Naive thymus-derived CD4-positive, alpha-beta T cell (primary cell): ENCODE data around the gene CERS6. TPM values are rescaled to one million over a fixed set of nuclear protein-coding genes. Genes with fewer than 3 reads are reported as not detected.
"Not testable (repeated sequence)": the region's sequence is repeated elsewhere in the genome, so short reads cannot be mapped to it uniquely, and the experiment has no call there.

ENCODE experiments used
- ATAC-seq: fragments of 150-1000 bp; cut with Tn5 transposase; 2 replicates; pipeline ENCODE4 v1.10.0; 2021; ENCODE audit warnings: mild to moderate bottlenecking, moderate library complexity
- CTCF ChIA-PET: fragments of 350-600 bp; sonication (Branson Sonifier 250); formaldehyde crosslinking; loops from one replicate; lab custom pipeline; 2021; ENCODE audit warnings: antibody characterized with exemption; lab: Charles Lee
- POLR2A ChIA-PET: fragments of 350-600 bp; sonication (Branson Sonifier 250); formaldehyde crosslinking; loops from one replicate; lab custom pipeline; 2021; ENCODE audit warnings: antibody characterized with exemption, inconsistent platforms; lab: Charles Lee
- DNase-seq, 9 donors: peaks; one replicate each; pipeline versions ENCODE4 v3.0.0 to v3.0.0-alpha.2; 2020 to 2022; ENCODE audit warnings: mixed read lengths in 1 of 9
- H3K27ac ChIP-seq: one replicate; pipeline ENCODE4 v1.7.0; 2013; ENCODE audit warnings: mild to moderate bottlenecking, low read depth, low read length, moderate library complexity
- H3K27me3 ChIP-seq, 2 donors: one replicate each; pipeline ENCODE4 v1.7.0; 2013; ENCODE audit warnings: low read length in 2 of 2, mild to moderate bottlenecking in 2 of 2, moderate library complexity in 2 of 2; ENCODE audit not compliant: control insufficient read depth in 2 of 2, insufficient read depth in 2 of 2
- H3K36me3 ChIP-seq, 3 experiments: 1 replicate in 2 of 3; 2 replicates in 1 of 3; pipeline ENCODE4 v1.7.0; 2013; ENCODE audit warnings: low read length in 3 of 3, mild to moderate bottlenecking in 3 of 3, moderate library complexity in 1 of 3; ENCODE audit not compliant: insufficient read depth in 3 of 3, control insufficient read depth in 2 of 3
- H3K4me1 ChIP-seq, 2 donors: one replicate each; pipeline ENCODE4 v1.7.0; 2013; ENCODE audit warnings: low read length in 2 of 2, mild to moderate bottlenecking in 2 of 2, moderate library complexity in 1 of 2; ENCODE audit not compliant: control insufficient read depth in 2 of 2, insufficient read depth in 2 of 2
- H3K4me3 ChIP-seq: 2 replicates; pipeline ENCODE4 v1.7.0; 2013; ENCODE audit warnings: mild to moderate bottlenecking, low read length
- H3K9me3 ChIP-seq, 3 experiments: 1 replicate in 2 of 3; 2 replicates in 1 of 3; pipeline ENCODE4 v1.7.0; 2013; ENCODE audit warnings: low read length in 3 of 3; ENCODE audit not compliant: control insufficient read depth in 2 of 3
- H3K27ac Mint-ChIP-seq, 9 donors: one replicate each; pipeline ENCODE4 v1.8.0; 2020 to 2022; ENCODE audit warnings: mixed read lengths in 9 of 9, mild to moderate bottlenecking in 8 of 9, moderate library complexity in 5 of 9, inconsistent platforms in 2 of 9
- H3K27me3 Mint-ChIP-seq, 5 donors: one replicate each; pipeline ENCODE4 v1.8.0; 2021 to 2022; ENCODE audit warnings: mixed read lengths in 5 of 5, mild to moderate bottlenecking in 1 of 5
- H3K36me3 Mint-ChIP-seq, 5 donors: one replicate each; pipeline ENCODE4 v1.8.0; 2020 to 2022; ENCODE audit warnings: mixed read lengths in 5 of 5, mild to moderate bottlenecking in 3 of 5, inconsistent platforms in 1 of 5
- H3K4me1 Mint-ChIP-seq, 7 donors: one replicate each; pipeline ENCODE4 v1.8.0; 2020 to 2022; ENCODE audit warnings: mixed read lengths in 7 of 7, mild to moderate bottlenecking in 3 of 7, inconsistent platforms in 1 of 7
- H3K4me3 Mint-ChIP-seq, 10 donors: one replicate each; pipeline ENCODE4 v1.8.0; 2020 to 2022; ENCODE audit warnings: mild to moderate bottlenecking in 10 of 10, mixed read lengths in 10 of 10, moderate library complexity in 6 of 10, inconsistent platforms in 2 of 10
- H3K9me3 Mint-ChIP-seq, 11 donors: one replicate each; pipeline ENCODE4 v1.8.0; 2020 to 2022; ENCODE audit warnings: mixed read lengths in 11 of 11, mild to moderate bottlenecking in 4 of 11, inconsistent platforms in 1 of 11, moderate library complexity in 1 of 11
- intact Hi-C, 2 donors: fragments of 100-400 bp; cut with micrococcal nuclease; formaldehyde crosslinking; loops; one replicate each; pipeline ENCODE4 v1.15.1; 2023
- polyA plus RNA-seq, 2 donors: library from polyadenylated mRNA; unstranded; fragments of 300-500 nt; fragmentation: Illumina TruSeq; gene quantifications; one replicate each; pipeline ENCODE4 v1.2.3, GENCODE V29; 2021
- total RNA-seq, 6 experiments: library from RNA in 5 of 6; stranded (reverse) in 5 of 6; gene quantifications; 1 replicate in 5 of 6; 2 replicates in 1 of 6; pipeline ENCODE4 v1.2.3 and lab custom pipeline; 2021 to 2026

CERS6 gene
- total and polyA plus RNA-seq, 7 experiments from 2014 or later: 9.1 to 28.4 (median 19.7) TPM

- CTCF ChIA-PET, intact Hi-C loops, H3K4me3 ChIP-seq, H3K4me3 Mint-ChIP-seq, H3K9me3 Mint-ChIP-seq, ATAC-seq, H3K9me3 ChIP-seq, H3K36me3 ChIP-seq, DNase-seq, H3K27ac ChIP-seq, H3K27me3 Mint-ChIP-seq, H3K4me1 ChIP-seq, H3K27ac Mint-ChIP-seq, POLR2A ChIA-PET, H3K27me3 ChIP-seq: not testable (repeated sequence)
- peaks cover 0 to 22% (median 8%) of the 10 kb centered on the region in 7 donors for H3K4me1 Mint-ChIP-seq
- H3K36me3 Mint-ChIP-seq: peaks cover 0 to 30% (median 10%) of the 10 kb centered on the region in 5 donors
Observed at GRCh38 chr2:168657378-168657777, 201.3 kb downstream of the CERS6 start.

DNA sequence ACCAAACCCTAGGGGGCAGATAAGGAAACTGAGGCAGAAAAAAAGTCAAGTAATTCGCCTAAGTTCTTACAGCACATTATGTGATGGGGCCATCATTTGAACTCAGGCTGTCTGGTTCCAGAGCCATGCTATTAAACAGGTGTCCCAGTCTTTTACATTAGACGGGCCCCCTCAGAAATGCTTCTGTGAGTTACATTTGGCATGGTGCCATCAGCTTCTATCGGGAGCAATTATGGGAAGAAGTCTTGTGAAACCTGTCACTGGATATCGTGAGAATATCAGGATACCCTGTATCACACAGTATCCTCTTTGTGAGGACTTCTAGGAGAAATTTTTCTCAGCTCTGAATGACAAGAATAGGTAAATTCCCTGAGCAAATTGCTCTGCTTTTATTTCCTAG is 202.6 kb downstream of the CERS6 start:
- Mint-ChIP-seq H3K36me3 (peaks cover 0 to 27% (median 11%) of the 10 kb centered on the region in 5 donors), H3K27me3 (no peaks in the 10 kb centered on the region), H3K4me1 (peaks cover 0 to 18% (median 7%) of the 10 kb centered on the region in 7 donors), H3K4me3 (no peak overlapping the region), H3K9me3 (no peaks in the 10 kb centered on the region), H3K27ac (no peak overlapping the region)
- Histone ChIP-seq H3K9me3 (no peaks in the 10 kb centered on the region), H3K36me3 (peaks cover 0 to 5% (median 0%) of the 10 kb centered on the region in 3 experiments), H3K27me3 (no peaks in the 10 kb centered on the region), H3K27ac (no peak overlapping the region), H3K4me3 (no peak overlapping the region), H3K4me1 (no peaks in the 10 kb centered on the region)
- ATAC-seq: no peak
- ChIA-PET POLR2A (no interaction called here), CTCF (no interaction called here)
- intact Hi-C loops: no loop called here
- no peak for DNase-seq

GRCh38 chr2:168660870-168661862 is 205.1 kb downstream of the CERS6 start:
- Histone ChIP-seq H3K27ac (no peak overlapping the region), H3K36me3 (no peaks in the 10 kb centered on the region), H3K27me3 (no peaks in the 10 kb centered on the region), H3K4me1 (peaks cover 0 to 2% of the 10 kb centered on the region in 2 donors), H3K9me3 (no peaks in the 10 kb centered on the region), H3K4me3 (no peak overlapping the region)
- Mint-ChIP-seq H3K36me3 (peaks cover 2 to 29% (median 6%) of the 10 kb centered on the region in 5 donors), H3K9me3 (no peaks in the 10 kb centered on the region), H3K4me1 (peaks cover 4 to 41% (median 26%) of the 10 kb centered on the region in 7 donors), H3K27ac (peak overlapping the region in 1 of 9 donors; percentile 14), H3K27me3 (no peaks in the 10 kb centered on the region), H3K4me3 (no peak overlapping the region)
- POLR2A ChIA-PET: no interaction called here
- DNase-seq: no peak
- ATAC-seq: no peak
- CTCF ChIA-PET: interaction anchor here (0.6 to 1.5 kb wide), 2 partner anchors 9 to 45 kb away, joined by 3 to 4 read pairs; no protein-coding TSS in a partner anchor
- intact Hi-C loops: no loop called here

DNA sequence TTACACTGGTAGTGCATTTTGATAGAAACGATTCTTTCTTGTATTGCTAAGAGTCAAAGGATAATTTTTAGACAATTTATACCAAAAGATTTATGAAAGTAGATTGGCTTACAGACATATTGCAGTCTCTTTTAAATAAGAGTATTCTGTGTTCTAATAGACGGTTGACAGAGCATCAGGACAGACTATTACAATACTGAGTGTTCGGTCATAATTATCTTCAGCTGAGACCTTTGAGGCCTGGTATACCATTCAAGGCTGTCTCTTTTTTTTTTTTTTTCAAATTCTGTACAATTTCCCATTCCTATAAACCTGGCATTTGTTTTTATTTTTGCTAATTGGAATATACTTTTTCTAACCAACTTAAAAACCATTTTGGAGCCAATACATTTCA is 205.8 kb downstream of the CERS6 start:
- H3K9me3 ChIP-seq: no peaks in the 10 kb centered on the region
- H3K4me3 Mint-ChIP-seq: no peak overlapping the region
- H3K27me3 ChIP-seq: no peaks in the 10 kb centered on the region
- H3K27ac Mint-ChIP-seq: peak overlapping the region in 1 of 9 donors; percentile 14
- peaks cover 4 to 47% (median 33%) of the 10 kb centered on the region in 7 donors for H3K4me1 Mint-ChIP-seq
- CTCF ChIA-PET: interaction anchor here (1.0 to 1.5 kb wide), 2 partner anchors 20 to 44 kb away, joined by 3 to 4 read pairs; no protein-coding TSS in a partner anchor
- no peak overlapping the region for H3K27ac ChIP-seq
- H3K27me3 Mint-ChIP-seq: no peaks in the 10 kb centered on the region
- H3K36me3 ChIP-seq: no peaks in the 10 kb centered on the region
- POLR2A ChIA-PET: no interaction called here
- H3K4me1 ChIP-seq: peaks cover 0 to 2% of the 10 kb centered on the region in 2 donors
- H3K9me3 Mint-ChIP-seq: no peaks in the 10 kb centered on the region
- ATAC-seq (no peak), DNase-seq (no peak)
- intact Hi-C loops: no loop called here
- no peak overlapping the region for H3K4me3 ChIP-seq
- H3K36me3 Mint-ChIP-seq: peaks cover 0 to 27% (median 6%) of the 10 kb centered on the region in 5 donors

DNA sequence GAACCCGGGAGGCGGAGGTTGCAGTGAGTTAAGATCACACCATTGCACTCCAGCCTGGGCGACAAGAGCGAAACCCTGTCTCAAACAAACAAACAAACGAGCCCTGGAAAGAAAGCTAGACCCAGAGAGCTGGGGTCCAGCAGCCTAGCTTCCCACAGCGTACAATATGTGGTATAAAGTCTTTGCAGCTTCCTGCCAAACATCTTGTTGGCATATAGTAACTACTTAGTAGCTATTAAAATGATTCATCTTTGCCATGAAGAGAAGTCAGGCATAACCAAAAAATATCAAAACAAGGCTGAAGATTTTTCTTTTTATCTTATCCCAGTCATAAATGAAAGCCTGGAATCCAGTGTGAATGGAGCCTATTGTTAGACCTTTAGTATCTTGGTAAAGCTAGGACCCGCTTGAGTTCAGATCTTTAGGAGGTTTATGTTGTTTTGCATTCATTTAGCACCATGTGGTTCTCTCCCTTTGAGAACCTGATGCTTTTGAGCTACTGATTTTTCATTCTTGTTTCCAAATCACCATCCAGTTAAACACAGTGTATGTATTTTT is 206.7 kb downstream of the CERS6 start:
- POLR2A ChIA-PET: interaction anchor here (0.5 to 0.7 kb wide), 3 partner anchors 24 to 174 kb away, joined by 3 to 5 read pairs (median 4); no protein-coding TSS in a partner anchor

GRCh38 chr2:168663993-168664392 is 207.9 kb downstream of the CERS6 start:
- peak overlapping the region in 1 of 10 donors; percentile 30 for H3K4me3 Mint-ChIP-seq
- DNase-seq: no peak
- H3K36me3 ChIP-seq: no peaks in the 10 kb centered on the region
- H3K9me3 Mint-ChIP-seq: no peaks in the 10 kb centered on the region
- no peaks in the 10 kb centered on the region for H3K9me3 ChIP-seq
- H3K4me1 ChIP-seq: peaks cover 0 to 2% of the 10 kb centered on the region in 2 donors
- ChIA-PET POLR2A (no interaction called here), CTCF (no interaction called here)
- no peaks in the 10 kb centered on the region for H3K27me3 ChIP-seq
- H3K36me3 Mint-ChIP-seq: peaks cover 0 to 36% (median 12%) of the 10 kb centered on the region in 5 donors
- H3K27ac ChIP-seq: no peak overlapping the region
- H3K27me3 Mint-ChIP-seq: no peaks in the 10 kb centered on the region
- H3K4me3 ChIP-seq: no peak overlapping the region
- intact Hi-C loops: loop anchor here in 1 of 2 donors (2.0 kb wide), 1 partner anchor 13 kb away; no protein-coding TSS in a partner anchor
- ATAC-seq: no peak
- H3K4me1 Mint-ChIP-seq: peaks cover 4 to 56% (median 40%) of the 10 kb centered on the region in 7 donors
- peak overlapping the region in 4 of 9 donors; percentile 1 to 59 (median 41) for H3K27ac Mint-ChIP-seq

More for the DNA sequence above, 206.7 kb downstream of the CERS6 start:
- no peak for ATAC-seq
- H3K27ac ChIP-seq: no peak overlapping the region
- Mint-ChIP-seq H3K4me3 (no peak overlapping the region), H3K27me3 (no peaks in the 10 kb centered on the region), H3K36me3 (peaks cover 0 to 31% (median 7%) of the 10 kb centered on the region in 5 donors), H3K4me1 (peaks cover 4 to 55% (median 40%) of the 10 kb centered on the region in 7 donors), H3K9me3 (no peaks in the 10 kb centered on the region), H3K27ac (no peak overlapping the region)
- H3K4me1 ChIP-seq: peaks cover 0 to 2% of the 10 kb centered on the region in 2 donors
- no peak for DNase-seq
- H3K9me3 ChIP-seq: no peaks in the 10 kb centered on the region
- H3K36me3 ChIP-seq: no peaks in the 10 kb centered on the region
- H3K27me3 ChIP-seq: no peaks in the 10 kb centered on the region
- H3K4me3 ChIP-seq: no peak overlapping the region
- intact Hi-C loops: no loop called here
- CTCF ChIA-PET: interaction anchor here (1.0 kb wide), 1 partner anchor 19 kb away, joined by 3 read pairs; no protein-coding TSS in a partner anchor
